Measurements from ENCODE around the gene ICE1.
"Not testable (repeated sequence)": the region's sequence is repeated elsewhere in the genome, so short reads cannot be mapped to it uniquely, and the experiment has no call there.

The ICE1 gene

DNA sequence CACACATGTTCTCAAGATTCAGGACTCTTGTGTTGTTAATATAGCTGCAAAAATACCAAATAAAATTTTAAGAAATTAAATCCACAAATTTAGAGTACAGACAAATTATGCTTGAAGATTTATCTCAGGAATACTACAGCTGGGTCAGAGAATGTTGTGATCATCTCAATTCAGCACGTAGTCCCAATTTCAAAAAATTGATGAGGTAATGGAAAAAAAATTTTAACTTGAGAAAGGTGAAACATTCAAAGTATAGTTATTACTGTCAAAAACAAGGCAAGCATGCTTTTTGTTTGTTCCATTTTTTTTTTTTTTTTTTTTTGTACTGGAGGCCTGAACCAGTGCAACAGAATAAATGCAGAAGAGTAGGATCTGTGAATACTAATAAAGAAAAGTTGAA lies 29.4 kb downstream of the ICE1 start:
- no peak for DNase-seq

- no peak for DNase-seq
Observed at GRCh38 chr5:5453131-5453530, 30.7 kb downstream of the ICE1 start.

DNA sequence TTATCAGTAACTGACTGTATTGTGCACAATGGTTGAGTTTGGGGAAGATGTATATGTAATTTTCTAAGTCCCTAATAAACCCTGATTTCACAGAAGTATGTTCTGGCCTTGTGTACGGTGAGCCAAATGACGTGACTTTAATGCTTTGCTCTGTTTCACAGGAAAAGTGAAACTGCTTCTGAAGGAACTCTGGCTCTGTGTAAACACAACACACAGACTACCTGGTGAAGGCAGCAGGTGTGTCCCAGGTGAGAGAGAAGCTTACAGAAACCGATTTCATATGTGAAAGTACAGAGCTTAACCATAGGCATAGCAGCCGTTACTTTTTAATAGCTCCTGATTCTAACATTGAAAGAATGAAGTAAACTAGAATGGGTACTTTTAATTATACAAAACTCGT lies 31.9 kb downstream of the ICE1 start:
- no peak for DNase-seq

DNA sequence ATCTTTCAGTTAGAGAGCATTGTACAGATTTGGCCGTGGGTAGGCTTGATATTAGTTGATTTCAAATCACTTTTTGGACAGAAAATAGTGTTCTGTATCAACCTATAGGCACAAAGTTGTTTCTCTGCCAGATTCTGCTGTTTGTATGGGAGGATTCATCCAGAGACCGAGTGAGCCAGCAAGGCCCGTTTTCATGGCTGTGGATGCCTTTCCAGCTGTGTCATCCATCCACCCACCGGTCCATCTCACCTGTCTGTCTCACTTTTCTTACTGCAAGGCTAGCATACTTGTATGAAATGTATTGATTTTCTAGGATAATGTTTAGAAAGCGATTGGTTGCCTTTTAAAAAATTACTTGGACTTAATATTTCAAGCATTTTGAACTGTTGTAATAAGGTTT lies 34.4 kb downstream of the ICE1 start:
- no peak for DNase-seq

DNA sequence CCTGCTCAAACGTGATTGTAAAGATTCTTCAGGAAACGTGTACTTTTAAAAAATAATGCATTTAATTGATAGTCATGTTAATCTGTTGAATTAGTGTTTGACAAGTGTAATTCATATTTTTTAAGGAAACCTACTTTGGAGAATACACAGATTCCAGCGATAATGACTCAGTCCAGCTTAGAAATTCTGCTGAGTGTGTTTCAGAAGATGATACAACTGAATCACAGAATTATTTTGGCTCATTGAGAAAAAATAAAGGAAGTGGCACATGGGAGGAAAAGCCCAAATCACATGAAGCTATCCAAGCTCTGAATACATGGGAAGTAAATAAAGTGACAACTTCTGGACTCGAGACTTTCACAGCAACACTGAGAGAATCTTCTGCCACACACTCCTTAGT lies 37.8 kb downstream of the ICE1 start:
- DNase-seq: no peak

- no peak for DNase-seq
Observed at GRCh38 chr5:5461012-5461411, 38.5 kb downstream of the ICE1 start.

DNA sequence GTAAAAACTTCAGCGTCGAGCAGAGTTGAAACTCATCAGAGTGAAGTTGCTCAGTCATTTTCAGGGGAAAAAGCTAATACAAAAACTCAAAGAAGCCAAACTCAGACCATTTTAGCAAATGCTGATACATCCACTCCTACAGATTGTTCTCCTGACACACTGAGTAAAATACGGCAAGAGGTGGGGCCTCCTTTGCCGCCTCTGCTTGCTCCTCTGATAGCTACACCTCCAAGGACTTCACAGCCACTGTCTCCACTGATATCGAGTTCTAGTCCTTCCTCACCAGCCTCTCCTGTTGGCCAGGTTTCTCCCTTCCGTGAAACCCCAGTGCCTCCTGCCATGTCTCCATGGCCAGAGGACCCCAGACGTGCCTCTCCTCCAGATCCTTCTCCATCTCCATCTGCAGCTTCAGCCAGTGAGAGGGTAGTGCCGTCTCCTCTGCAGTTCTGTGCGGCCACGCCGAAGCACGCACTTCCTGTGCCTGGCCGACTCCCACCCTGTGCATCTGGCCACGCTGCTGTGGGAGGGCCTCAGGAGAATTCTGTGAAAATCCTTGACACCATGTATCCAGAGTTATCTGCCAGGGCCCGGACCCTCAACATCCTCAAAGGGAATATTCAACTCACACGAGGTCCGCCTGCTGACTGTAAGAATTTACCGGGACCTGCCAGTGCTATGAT lies 41.7 kb downstream of the ICE1 start:
- DNase-seq: no peak

DNA sequence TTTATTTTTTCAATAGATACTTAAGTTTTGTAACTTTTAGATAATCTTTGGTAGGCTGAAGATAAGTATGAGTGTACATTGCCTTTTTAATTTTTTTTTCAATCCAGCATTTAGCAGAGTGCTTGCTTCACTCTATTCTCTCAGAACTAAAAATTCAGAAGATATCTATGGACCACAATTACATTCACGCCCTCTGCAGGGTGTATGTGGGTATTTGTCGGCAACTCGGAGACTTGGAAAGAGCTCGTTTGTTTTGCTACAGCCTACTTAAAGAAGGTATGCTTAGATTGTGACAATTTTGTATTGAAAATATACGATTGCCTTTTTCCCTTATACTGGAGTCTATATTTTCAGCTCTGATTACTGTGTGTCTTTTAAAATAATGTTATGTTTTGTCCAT lies 43.8 kb downstream of the ICE1 start:
- no peak for DNase-seq

DNA sequence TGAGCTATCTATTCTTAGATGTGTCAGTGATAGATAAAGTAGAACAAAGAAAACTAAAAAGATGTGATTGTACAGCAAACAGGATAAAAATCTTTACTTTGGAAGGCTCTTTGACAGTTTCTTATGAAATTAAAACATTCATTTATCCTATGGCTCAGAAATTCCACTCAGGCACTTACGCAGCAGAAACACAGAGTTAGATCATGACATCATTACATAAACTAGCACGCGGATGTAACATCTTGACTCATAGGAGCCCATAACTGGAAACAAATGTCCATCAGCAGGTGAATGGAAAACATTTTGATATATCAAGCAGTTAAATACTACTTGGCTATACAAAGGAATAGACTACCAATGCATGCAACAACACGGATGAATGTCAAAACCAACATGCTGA lies 45.3 kb downstream of the ICE1 start:
- no peak for DNase-seq

DNA sequence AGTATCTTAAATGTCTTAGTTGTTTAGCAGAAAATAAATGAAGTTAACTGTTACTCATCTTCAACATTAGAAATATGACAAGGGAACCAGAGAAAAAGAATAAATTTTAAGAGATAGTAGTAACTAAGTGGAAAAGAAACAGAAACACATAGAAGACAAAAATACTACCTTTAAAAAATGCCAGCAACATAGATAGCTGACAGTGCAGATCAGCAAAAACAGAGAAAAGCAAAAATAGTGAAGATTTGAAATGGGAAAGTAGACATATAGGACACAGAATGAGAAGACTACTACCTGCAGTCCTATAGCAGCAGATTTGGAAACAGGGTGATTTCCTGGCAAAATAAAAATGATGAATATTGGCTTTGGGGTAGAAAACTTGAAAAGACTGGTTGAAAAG lies 48.5 kb downstream of the ICE1 start:
- no peak for DNase-seq

- no peak for DNase-seq
Observed at GRCh38 chr5:5473226-5473625, 50.7 kb downstream of the ICE1 start.

GRCh38 chr5:5474961-5475360 lies 52.5 kb downstream of the ICE1 start:
- DNase-seq: no peak

DNA sequence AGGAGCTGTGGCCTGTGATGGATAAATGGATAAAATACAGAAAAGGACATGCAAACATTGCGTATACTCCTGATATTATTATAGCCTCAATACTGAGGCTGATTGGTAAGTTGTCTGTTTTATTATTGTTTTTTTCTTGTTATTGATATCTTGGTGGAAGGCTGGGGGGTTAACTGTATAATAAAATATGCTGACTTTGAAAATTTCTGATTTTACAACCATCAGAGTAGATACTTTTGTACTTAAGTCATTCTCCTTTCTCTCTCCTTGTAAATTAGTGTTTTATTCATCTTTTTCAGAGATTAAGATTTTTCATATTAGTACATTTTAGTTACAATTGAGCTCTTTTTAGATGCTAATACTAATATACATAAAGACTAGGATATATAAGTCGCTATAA lies 53.5 kb downstream of the ICE1 start:
- DNase-seq: no peak

DNA sequence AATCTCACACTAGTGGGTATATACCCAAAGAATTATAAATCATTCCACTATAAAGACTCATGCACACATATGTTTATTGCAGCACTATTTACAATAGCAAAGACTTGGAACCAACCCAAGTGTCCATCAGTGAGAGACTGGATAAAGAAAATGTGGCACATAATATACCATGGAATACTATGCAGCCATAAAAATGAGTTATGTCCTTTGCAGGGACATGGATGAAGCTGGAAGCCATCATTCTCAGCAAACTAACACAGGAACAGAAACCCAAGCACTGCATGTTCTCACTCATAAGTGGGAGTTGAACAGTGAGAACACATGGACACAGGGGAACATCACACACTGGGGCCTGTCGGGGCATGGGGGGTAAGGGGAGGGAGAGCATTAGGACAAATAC lies 57.1 kb downstream of the ICE1 start:
- not testable (repeated sequence) for DNase-seq

DNA sequence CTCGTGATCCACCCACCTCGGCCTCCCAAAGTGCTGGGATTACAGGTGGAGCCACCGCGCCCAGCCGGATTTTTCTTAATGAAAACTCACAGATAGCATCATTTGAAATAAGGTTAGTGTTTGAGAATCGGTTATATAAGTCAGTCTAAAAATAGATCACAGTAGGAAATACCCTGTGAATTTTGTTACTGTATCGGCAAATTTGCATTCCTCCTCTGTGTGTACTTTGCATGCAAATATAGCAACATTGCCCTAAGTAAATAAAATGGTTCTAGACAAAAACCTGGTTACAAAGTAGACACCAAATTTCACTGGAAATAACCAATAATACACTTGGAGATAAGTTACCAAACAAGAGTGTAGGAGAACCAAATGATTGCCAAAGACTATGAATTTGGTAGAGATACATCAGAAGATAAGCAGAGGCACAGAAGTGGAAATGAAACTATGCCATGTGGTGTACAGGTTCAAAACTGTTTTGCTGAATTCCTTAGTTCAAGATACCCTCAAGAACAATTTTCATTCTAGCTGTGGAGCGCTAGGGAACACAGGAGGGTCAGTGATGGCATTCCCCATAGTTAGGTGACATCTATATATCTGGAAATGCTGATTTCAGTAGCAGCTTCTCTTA lies 58.1 kb downstream of the ICE1 start:
- DNase-seq: no peak

DNA sequence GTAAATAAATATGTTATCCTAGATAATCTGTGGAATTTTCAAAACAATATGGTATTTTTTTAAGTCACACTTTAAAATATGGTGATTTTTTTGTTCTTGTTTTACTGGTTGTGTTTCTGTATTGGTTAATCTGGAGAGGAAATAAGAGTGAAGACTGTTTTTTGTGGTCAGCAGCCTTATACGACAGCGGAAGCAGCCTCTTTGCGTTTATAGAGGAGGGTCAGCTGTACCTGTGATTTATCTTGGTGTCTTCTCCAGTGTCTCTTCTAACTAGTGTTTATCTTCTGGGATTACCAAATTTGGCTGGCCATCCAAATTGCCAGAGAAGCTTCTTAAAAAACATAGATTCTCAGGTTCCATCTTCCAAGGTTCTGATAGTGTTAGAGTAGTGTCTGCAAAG lies 58.7 kb downstream of the ICE1 start:
- no peak for DNase-seq

- DNase-seq: no peak
Observed at GRCh38 chr5:5481633-5482032, 59.2 kb downstream of the ICE1 start.

DNA sequence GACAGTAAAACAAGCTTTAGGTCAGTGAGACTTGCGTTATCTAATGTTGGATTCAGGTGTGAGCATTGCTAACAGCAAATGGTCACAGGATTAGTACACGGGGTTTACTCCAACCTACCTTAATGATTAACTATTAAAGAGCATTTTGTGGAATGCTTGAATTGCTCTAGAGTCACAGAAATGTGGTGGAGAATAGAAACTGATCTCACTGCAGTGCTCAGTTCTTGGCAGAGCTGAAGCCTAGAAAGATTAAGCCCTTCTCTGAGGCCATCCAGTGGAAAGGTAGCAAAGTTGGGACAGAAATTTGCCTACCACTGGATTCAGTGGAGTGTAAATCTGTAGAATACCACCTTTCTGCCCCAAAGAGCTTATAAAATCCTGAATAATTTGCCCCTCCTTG lies 60.9 kb downstream of the ICE1 start:
- no peak for DNase-seq

- DNase-seq: no peak
Observed at GRCh38 chr5:5483880-5484598, 61.6 kb downstream of the ICE1 start.

DNA sequence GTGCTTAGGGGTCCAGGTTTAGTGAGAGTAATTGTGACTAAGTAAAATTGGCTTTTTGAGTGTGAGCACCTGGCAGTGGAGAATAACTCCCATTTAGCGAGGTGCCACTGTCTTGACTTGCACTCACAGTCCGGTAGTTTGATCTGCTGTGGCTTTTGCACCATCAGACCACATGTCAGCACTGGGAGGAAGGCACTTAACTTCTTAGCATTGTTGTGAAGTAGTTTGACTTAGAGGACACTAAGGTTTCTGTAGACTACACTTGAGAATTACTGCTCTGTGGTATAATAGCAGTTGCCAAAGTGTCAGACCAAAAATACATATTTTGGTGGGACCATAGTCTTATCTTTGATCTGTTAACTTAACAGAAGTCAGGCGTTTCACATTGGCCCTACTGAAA lies 63.6 kb downstream of the ICE1 start:
- no peak for DNase-seq

DNA sequence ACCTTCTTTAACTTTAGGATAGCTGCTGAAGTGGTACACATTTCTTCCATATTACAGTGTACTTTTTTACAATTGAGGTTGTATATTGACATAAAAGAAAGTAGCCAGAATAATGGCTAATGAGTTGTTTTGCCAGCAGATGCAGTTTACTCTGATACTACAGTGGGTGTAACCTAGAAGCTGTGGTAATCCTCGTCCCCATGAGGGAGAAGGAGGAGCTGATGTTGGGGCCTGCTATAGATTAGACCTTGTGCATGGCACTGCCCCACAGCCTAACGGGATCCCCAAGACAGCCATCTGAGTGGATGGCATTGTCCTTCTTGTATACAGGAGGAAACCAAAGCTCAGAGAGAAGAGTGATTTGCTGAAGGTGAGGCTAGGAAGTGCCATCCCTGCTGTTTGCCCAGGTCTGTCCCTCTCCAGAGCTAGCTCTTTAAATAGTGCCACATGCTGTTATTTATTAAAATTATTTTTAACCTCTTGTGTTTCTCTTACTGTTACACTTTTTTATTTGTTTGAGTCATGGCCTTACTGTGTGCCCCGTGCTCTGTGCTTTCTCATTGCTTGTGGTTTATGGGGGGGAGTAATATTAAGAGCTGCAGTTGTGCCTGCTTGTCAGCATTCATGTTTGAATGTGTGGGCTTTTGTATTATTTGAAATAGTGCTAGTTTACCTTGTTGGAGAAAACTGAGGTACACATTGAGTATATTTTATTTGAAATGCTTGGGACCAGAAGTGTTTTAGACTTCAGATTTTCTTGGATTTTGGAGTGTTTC lies 65.3 kb downstream of the ICE1 start:
- DNase-seq: no peak

DNA sequence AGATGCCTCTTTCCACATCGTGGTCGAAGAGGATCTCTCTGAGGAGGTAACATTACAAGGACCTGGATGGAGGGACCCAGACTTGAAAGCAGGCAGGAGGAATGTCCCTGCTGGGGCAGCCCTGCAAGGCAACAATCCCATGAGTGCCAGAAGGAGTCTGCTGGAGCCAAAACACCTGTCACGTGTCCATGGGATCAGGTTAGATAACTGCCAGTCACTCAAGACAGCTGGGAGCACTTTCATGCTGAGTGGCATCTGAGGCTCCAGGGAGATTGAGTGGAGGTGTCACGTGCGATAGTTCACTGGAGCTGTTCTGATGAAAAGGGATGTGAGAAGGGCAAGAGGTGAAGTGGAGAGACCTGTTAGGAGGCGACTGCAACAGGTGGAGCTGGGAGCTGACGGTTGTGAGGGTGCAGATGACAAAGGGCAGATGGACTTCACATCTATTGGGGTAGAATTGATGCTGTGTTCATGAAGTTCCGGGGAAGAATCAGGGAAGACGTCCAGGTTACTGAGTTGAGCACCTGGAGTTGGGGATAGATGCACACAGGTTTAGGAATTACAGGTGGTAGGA lies 68.4 kb downstream of the ICE1 start:
- no peak for DNase-seq

Measured in stimulated activated CD4-positive, alpha-beta T cell treated with anti-CD3 and anti-CD28 coated beads, Interleukin-4, amount 100 ng/mL, for 24 hours (primary cell).